SK-N-SH (cell line): ENCODE measurements around the gene PBRM1. TPM values are rescaled to one million over a fixed set of nuclear protein-coding genes. Genes with fewer than 3 reads are reported as not detected.

Source experiments
- CHD2 ChIP-seq: fragments of 150-350 bp; IDR thresholded peaks from 2 replicates; pipeline ENCODE4 v1.6.1; 2018; ENCODE audit warnings: low read length; ENCODE audit not compliant: partially characterized antibody
- ELF1 ChIP-seq: IDR thresholded peaks from 2 replicates; pipeline ENCODE4 v1.4.0; 2012
- EZH2phosphoT487 ChIP-seq: fragments of 200-600 bp; sonication (generic); IDR thresholded peaks from 2 replicates; pipeline ENCODE4 v1.6.1; 2017; ENCODE audit warnings: low read depth, mixed run types, mild to moderate bottlenecking, antibody characterized with exemption, moderate library complexity, borderline replicate concordance
- FOSL2 ChIP-seq: IDR thresholded peaks from 2 replicates; pipeline ENCODE4 v1.4.0; 2012; ENCODE audit warnings: low read depth, mild to moderate bottlenecking, moderate library complexity, borderline replicate concordance
- FOXM1 ChIP-seq: IDR thresholded peaks from 2 replicates; pipeline ENCODE4 v1.4.0; 2012; ENCODE audit warnings: low read depth, mild to moderate bottlenecking
- GABPA ChIP-seq: IDR thresholded peaks from 2 replicates; pipeline ENCODE4 v1.4.0; 2012; ENCODE audit warnings: low read depth, mild to moderate bottlenecking
- IRF3 ChIP-seq: fragments of 150-350 bp; IDR thresholded peaks from 2 replicates; pipeline ENCODE4 v1.6.1; 2016; ENCODE audit warnings: mild to moderate bottlenecking, low read depth, low read length
- JUND ChIP-seq: IDR thresholded peaks from 2 replicates; pipeline ENCODE4 v1.4.0; 2012
- MEF2A ChIP-seq: IDR thresholded peaks from 2 replicates; pipeline ENCODE4 v1.4.0; 2012; ENCODE audit warnings: low read depth, borderline replicate concordance
- MXI1 ChIP-seq: IDR thresholded peaks from 2 replicates; pipeline ENCODE4 v1.6.1; 2012; ENCODE audit warnings: mild to moderate bottlenecking, low read depth, low read length, improper control_type of control experiment
- NRF1 ChIP-seq: IDR thresholded peaks from 2 replicates; pipeline ENCODE4 v1.6.1; 2012; ENCODE audit warnings: low read depth, mild to moderate bottlenecking, low read length
- RAD21 ChIP-seq: IDR thresholded peaks from 2 replicates; pipeline ENCODE4 v1.6.1; 2012; ENCODE audit warnings: mild to moderate bottlenecking, low read length
- RCOR1 ChIP-seq: fragments of 150-350 bp; IDR thresholded peaks from 2 replicates; pipeline ENCODE4 v1.6.1; 2017; ENCODE audit warnings: antibody characterized with exemption, low read length
- RFX5 ChIP-seq: IDR thresholded peaks from 2 replicates; pipeline ENCODE4 v1.6.1; 2012; ENCODE audit warnings: mild to moderate bottlenecking, improper control_type of control experiment, low read length
- RXRA ChIP-seq: IDR thresholded peaks from 2 replicates; pipeline ENCODE4 v1.4.0; 2012; ENCODE audit warnings: low read depth, mild to moderate bottlenecking, borderline replicate concordance
- SIN3A ChIP-seq: IDR thresholded peaks from 2 replicates; pipeline ENCODE4 v1.6.1; 2012; ENCODE audit warnings: low read depth, mild to moderate bottlenecking, low read length, moderate library complexity, borderline replicate concordance
- TAF1 ChIP-seq: IDR thresholded peaks from 2 replicates; pipeline ENCODE4 v1.6.1; 2012; ENCODE audit warnings: low read depth, mild to moderate bottlenecking, low read length, moderate library complexity, borderline replicate concordance
- TCF12 ChIP-seq: IDR thresholded peaks from 2 replicates; pipeline ENCODE4 v1.4.0; 2012
- TEAD4 ChIP-seq: IDR thresholded peaks from 2 replicates; pipeline ENCODE4 v1.4.0; 2012; ENCODE audit warnings: mild to moderate bottlenecking, borderline replicate concordance; ENCODE audit not compliant: insufficient read depth
- USF2 ChIP-seq: fragments of 150-350 bp; IDR thresholded peaks from 2 replicates; pipeline ENCODE4 v1.6.1; 2017; ENCODE audit warnings: antibody characterized with exemption, low read length, low read depth, borderline replicate concordance
- YY1 ChIP-seq: IDR thresholded peaks from 2 replicates; pipeline ENCODE4 v1.4.0; 2012; ENCODE audit warnings: low read depth, mild to moderate bottlenecking
- polyA plus RNA-seq, 3 experiments: library from polyadenylated mRNA; depleted of rRNA; stranded (reverse); fragments of >200 nt; gene quantifications; 2 replicates each; pipeline ENCODE4 v1.2.3, GENCODE V29; 2012
- TF ChIP-seq, protein P1 (sequence below): IDR thresholded peaks from 2 replicates; pipeline ENCODE4 v1.4.0; 2012; ENCODE audit warnings: low read depth
- TF ChIP-seq, protein P2 (sequence below): IDR thresholded peaks from 2 replicates; pipeline ENCODE4 v1.4.0; 2012; ENCODE audit warnings: low read depth, borderline replicate concordance
- TF ChIP-seq, protein P3 (sequence below): IDR thresholded peaks from 2 replicates; pipeline ENCODE4 v1.4.0; 2012; ENCODE audit warnings: low read depth, borderline replicate concordance
- TF ChIP-seq, protein P4 (sequence below): IDR thresholded peaks from 2 replicates; pipeline ENCODE4; 2012

The PBRM1 gene
- polyA plus RNA-seq, 1 of the 3 experiments (the other 2 are of a cell fraction) = 14.3 TPM

GRCh38 chr3:52533623-52534280 lies 152.0 kb downstream of the PBRM1 start, which contains the start of gene NT5DC2 (continued):
- TF ChIP-seq TAF1 (no peak), NRF1 (no peak), RFX5 (no peak), FOSL2 (no peak), RAD21 (peak; percentile 29; the same call in 1 of the 2 replicates), GABPA (no peak), ELF1 (no peak), IRF3 (no peak), JUND (no peak), CHD2 (peak; percentile 57), MXI1 (no peak), RCOR1 (no peak), USF2 (no peak), RXRA (no peak), TEAD4 (no peak), EZH2phosphoT487 (no peak), TCF12 (no peak), YY1 (peak; percentile 73), MEF2A (no peak), SIN3A (no peak), FOXM1 (no peak)
- TF ChIP-seq, protein P1, sequence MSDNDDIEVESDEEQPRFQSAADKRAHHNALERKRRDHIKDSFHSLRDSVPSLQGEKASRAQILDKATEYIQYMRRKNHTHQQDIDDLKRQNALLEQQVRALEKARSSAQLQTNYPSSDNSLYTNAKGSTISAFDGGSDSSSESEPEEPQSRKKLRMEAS = peak; percentile 51; the same call in 1 of the 2 replicates
- TF ChIP-seq, protein P2, sequence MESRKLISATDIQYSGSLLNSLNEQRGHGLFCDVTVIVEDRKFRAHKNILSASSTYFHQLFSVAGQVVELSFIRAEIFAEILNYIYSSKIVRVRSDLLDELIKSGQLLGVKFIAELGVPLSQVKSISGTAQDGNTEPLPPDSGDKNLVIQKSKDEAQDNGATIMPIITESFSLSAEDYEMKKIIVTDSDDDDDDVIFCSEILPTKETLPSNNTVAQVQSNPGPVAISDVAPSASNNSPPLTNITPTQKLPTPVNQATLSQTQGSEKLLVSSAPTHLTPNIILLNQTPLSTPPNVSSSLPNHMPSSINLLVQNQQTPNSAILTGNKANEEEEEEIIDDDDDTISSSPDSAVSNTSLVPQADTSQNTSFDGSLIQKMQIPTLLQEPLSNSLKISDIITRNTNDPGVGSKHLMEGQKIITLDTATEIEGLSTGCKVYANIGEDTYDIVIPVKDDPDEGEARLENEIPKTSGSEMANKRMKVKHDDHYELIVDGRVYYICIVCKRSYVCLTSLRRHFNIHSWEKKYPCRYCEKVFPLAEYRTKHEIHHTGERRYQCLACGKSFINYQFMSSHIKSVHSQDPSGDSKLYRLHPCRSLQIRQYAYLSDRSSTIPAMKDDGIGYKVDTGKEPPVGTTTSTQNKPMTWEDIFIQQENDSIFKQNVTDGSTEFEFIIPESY = no peak
- TF ChIP-seq, protein P3, sequence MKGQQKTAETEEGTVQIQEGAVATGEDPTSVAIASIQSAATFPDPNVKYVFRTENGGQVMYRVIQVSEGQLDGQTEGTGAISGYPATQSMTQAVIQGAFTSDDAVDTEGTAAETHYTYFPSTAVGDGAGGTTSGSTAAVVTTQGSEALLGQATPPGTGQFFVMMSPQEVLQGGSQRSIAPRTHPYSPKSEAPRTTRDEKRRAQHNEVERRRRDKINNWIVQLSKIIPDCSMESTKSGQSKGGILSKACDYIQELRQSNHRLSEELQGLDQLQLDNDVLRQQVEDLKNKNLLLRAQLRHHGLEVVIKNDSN = no peak
- TF ChIP-seq, protein P4, sequence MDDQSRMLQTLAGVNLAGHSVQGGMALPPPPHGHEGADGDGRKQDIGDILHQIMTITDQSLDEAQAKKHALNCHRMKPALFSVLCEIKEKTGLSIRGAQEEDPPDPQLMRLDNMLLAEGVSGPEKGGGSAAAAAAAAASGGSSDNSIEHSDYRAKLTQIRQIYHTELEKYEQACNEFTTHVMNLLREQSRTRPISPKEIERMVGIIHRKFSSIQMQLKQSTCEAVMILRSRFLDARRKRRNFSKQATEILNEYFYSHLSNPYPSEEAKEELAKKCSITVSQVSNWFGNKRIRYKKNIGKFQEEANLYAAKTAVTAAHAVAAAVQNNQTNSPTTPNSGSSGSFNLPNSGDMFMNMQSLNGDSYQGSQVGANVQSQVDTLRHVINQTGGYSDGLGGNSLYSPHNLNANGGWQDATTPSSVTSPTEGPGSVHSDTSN = peak; percentile 39; the same call in 1 of the 2 replicates
